A549 (cell line): ENCODE data around the gene TDRD1. TPM values are rescaled to one million over a fixed set of nuclear protein-coding genes. Genes with fewer than 3 reads are reported as not detected.

ENCODE experiments used
- ATAC-seq, 2 experiments: fragments of 200-7000 bp in 1 of 2; fragments of >200 bp in 1 of 2; cut with Nextera tagmentation in 1 of 2; cut with Tn5 transposase in 1 of 2; 3 replicates each; pipeline versions ENCODE4 v1.8.0 to v1.9.1; 2018 to 2020; ENCODE audit warnings: mild to moderate bottlenecking in 1 of 2, moderate library complexity in 1 of 2
- CTCF ChIA-PET: fragments of 300-600 bp; sonication (Branson Sonifier 250); formaldehyde crosslinking; extraction: SDS; loops from one replicate; lab custom pipeline; 2021; ENCODE audit warnings: antibody characterized with exemption, inconsistent platforms; lab: Yijun Ruan, JAX
- POLR2A ChIA-PET: fragments of 350-600 bp; formaldehyde crosslinking; extraction: SDS; loops from one replicate; lab custom pipeline; 2021; ENCODE audit warnings: antibody characterized with exemption, inconsistent platforms; lab: Yijun Ruan, JAX
- DNase-seq, 2 experiments: peaks; one replicate each; pipeline versions ENCODE4 v3.0.0 to v3.0.0-alpha.2; 2011 to 2016; ENCODE audit warnings: low read depth in 1 of 2, low spot score in 1 of 2
- FAIRE-seq: peaks from 2 replicates; lab custom pipeline; 2011; peaks lifted over from hg19 to GRCh38; lab: Jason Lieb, UNC
- H3K27ac ChIP-seq, 2 experiments: fragments of >200 bp; sonication (Bioruptor Twin); formaldehyde crosslinking; 3 replicates each; pipeline ENCODE4 v1.5.1; 2016 to 2017
- H3K4me1 ChIP-seq: fragments of >200 bp; sonication (Bioruptor Twin); formaldehyde crosslinking; 3 replicates; pipeline ENCODE4 v1.6.1; 2016
- H3K4me2 ChIP-seq: fragments of >200 bp; sonication (Bioruptor Twin); formaldehyde crosslinking; 3 replicates; pipeline ENCODE4 v1.6.1; 2016
- H3K4me3 ChIP-seq: fragments of >200 bp; sonication (Bioruptor Twin); formaldehyde crosslinking; 3 replicates; pipeline ENCODE4 v1.5.1; 2016
- H3K9me3 ChIP-seq: fragments of >200 bp; sonication (Bioruptor Twin); formaldehyde crosslinking; 3 replicates; pipeline ENCODE4 v1.6.1; 2016
- CBX8 ChIP-seq: fragments of 200-600 bp; sonication (generic); IDR thresholded peaks from 2 replicates; pipeline ENCODE4 v1.6.1; 2016
- CHD2 ChIP-seq: fragments of 150-350 bp; IDR thresholded peaks from 2 replicates; pipeline ENCODE4 v1.6.1; 2014; ENCODE audit warnings: low read length; ENCODE audit not compliant: partially characterized antibody
- CHD4 ChIP-seq: fragments of 200-600 bp; sonication (generic); IDR thresholded peaks from 2 replicates; pipeline ENCODE4 v1.6.1; 2016; ENCODE audit warnings: antibody characterized with exemption, mild to moderate bottlenecking, borderline replicate concordance
- EHF ChIP-seq: fragments of 250-450 bp; sonication (Bioruptor Pico); IDR thresholded peaks from 2 replicates; pipeline ENCODE4 v1.5.0; 2020; ENCODE audit warnings: mild to moderate bottlenecking
- EHMT2 ChIP-seq: fragments of 200-600 bp; sonication (generic); IDR thresholded peaks from 2 replicates; pipeline ENCODE4 v1.6.1; 2016; ENCODE audit warnings: antibody characterized with exemption, low read depth, mild to moderate bottlenecking, moderate library complexity
- FOSL2 ChIP-seq, 2 experiments: fragments of 450-650 bp in 1 of 2; fragments of >200 bp in 1 of 2; sonication (Bioruptor Twin) in 1 of 2; formaldehyde crosslinking; IDR thresholded peaks; 2 replicates each; pipeline versions ENCODE4 v1.5.0 to v1.6.1; 2016 to 2020; ENCODE audit warnings: mild to moderate bottlenecking in 1 of 2, moderate library complexity in 1 of 2
- FOXS1 ChIP-seq: fragments of 250-450 bp; sonication (Bioruptor Pico); IDR thresholded peaks from 2 replicates; pipeline ENCODE4 v1.5.0; 2020; ENCODE audit warnings: mild to moderate bottlenecking, moderate library complexity
- HEYL ChIP-seq: fragments of 250-450 bp; sonication (Bioruptor Pico); IDR thresholded peaks from 2 replicates; pipeline ENCODE4 v1.8.0; 2021; ENCODE audit warnings: mild to moderate bottlenecking, moderate library complexity
- POLR2A ChIP-seq: IDR thresholded peaks from 2 replicates; pipeline ENCODE4 v1.6.1; 2012; ENCODE audit warnings: mild to moderate bottlenecking, low read length
- RAD21 ChIP-seq, 2 experiments: fragments of >200 bp in 1 of 2; sonication (Bioruptor Twin) in 1 of 2; formaldehyde crosslinking in 1 of 2; IDR thresholded peaks in 1 of 2; conservative IDR thresholded peaks in 1 of 2; 2 replicates in 1 of 2; 3 replicates in 1 of 2; pipeline ENCODE4 v1.6.1; 2012 to 2018; ENCODE audit warnings: inconsistent platforms in 1 of 2
- RARB ChIP-seq: fragments of 250-450 bp; sonication (Bioruptor Pico); IDR thresholded peaks from 2 replicates; pipeline ENCODE4 v1.8.0; 2021; ENCODE audit warnings: mild to moderate bottlenecking, moderate library complexity
- ZC3H11A ChIP-seq: fragments of 450-650 bp; IDR thresholded peaks from 2 replicates; pipeline ENCODE4 v1.6.1; 2014; ENCODE audit warnings: antibody characterized with exemption, mild to moderate bottlenecking
- ZSCAN20 ChIP-seq: fragments of 250-450 bp; sonication (Bioruptor Pico); IDR thresholded peaks from 2 replicates; pipeline ENCODE4 v1.8.0; 2022; ENCODE audit warnings: mild to moderate bottlenecking, moderate library complexity
- WGBS: methylation state at CpG from one replicate; pipeline ENCODE4 v1.1.6; 2017; ENCODE audit errors: missing lambda C conversion rate; 5-methylcytosine and 5-hydroxymethylcytosine counted together
- polyA plus RNA-seq, 4 experiments: library from polyadenylated mRNA; depleted of rRNA in 3 of 4; stranded (reverse); fragments of >200 nt; fragmentation: RNase III in 1 of 4; extraction: RNeasy Plus Mini Kit Qiagen cat#74134 plus additional on column Dnase treatment in 1 of 4; gene quantifications; 2 replicates in 3 of 4; 3 replicates in 1 of 4; pipeline ENCODE4 v1.2.3, GENCODE V29; 2011 to 2017
- TF ChIP-seq, protein P1 (sequence below): fragments of 200-600 bp; sonication (generic); IDR thresholded peaks from 2 replicates; pipeline ENCODE4 v1.6.1; 2016; ENCODE audit warnings: antibody characterized with exemption, mild to moderate bottlenecking, moderate library complexity
- TF ChIP-seq, protein P2 (sequence below): fragments of 250-450 bp; sonication (Bioruptor Pico); IDR thresholded peaks from 2 replicates; pipeline ENCODE4 v1.5.0; 2021; ENCODE audit warnings: mild to moderate bottlenecking, moderate library complexity, borderline replicate concordance
- TF ChIP-seq, protein P3 (sequence below): fragments of 450-650 bp; IDR thresholded peaks from 2 replicates; pipeline ENCODE4 v1.6.1; 2014; ENCODE audit warnings: antibody characterized with exemption
- TF ChIP-seq, protein P4 (sequence below): IDR thresholded peaks from 2 replicates; pipeline ENCODE4 v1.6.1; 2012

The TDRD1 gene
- polyA plus RNA-seq, 2 of the 4 experiments (the other 2 are of a cell fraction): not detected

DNA sequence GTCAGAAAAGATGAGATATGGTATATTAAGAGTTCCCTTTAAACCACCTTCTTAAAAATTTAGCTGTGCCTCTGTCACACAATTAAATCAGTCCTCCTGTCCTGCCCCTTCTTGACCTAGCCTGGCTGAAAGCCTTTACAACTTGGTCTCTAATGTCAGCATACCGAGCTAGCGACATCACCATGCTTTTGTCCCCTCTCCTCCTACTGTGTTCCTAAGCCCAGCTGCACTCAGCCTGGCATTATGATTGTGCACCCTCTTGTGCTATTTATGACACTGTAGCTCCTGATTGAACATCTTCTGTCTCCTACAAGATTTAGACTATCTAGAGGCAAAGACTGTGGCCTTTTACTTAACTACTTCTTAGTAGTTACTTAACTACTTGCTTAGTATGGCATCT is 29.2 kb downstream of the TDRD1 start:
- 94% methylated on average over 2 of the region's 2 CpGs for WGBS
- FAIRE-seq (no peak), ATAC-seq (no peak), DNase-seq (no peak)
- Histone ChIP-seq H3K4me1 (no peaks in the 10 kb centered on the region), H3K27ac (no peak overlapping the region), H3K4me2 (no peak overlapping the region), H3K4me3 (no peak overlapping the region), H3K9me3 (no peaks in the 10 kb centered on the region)
- TF ChIP-seq, protein P1, sequence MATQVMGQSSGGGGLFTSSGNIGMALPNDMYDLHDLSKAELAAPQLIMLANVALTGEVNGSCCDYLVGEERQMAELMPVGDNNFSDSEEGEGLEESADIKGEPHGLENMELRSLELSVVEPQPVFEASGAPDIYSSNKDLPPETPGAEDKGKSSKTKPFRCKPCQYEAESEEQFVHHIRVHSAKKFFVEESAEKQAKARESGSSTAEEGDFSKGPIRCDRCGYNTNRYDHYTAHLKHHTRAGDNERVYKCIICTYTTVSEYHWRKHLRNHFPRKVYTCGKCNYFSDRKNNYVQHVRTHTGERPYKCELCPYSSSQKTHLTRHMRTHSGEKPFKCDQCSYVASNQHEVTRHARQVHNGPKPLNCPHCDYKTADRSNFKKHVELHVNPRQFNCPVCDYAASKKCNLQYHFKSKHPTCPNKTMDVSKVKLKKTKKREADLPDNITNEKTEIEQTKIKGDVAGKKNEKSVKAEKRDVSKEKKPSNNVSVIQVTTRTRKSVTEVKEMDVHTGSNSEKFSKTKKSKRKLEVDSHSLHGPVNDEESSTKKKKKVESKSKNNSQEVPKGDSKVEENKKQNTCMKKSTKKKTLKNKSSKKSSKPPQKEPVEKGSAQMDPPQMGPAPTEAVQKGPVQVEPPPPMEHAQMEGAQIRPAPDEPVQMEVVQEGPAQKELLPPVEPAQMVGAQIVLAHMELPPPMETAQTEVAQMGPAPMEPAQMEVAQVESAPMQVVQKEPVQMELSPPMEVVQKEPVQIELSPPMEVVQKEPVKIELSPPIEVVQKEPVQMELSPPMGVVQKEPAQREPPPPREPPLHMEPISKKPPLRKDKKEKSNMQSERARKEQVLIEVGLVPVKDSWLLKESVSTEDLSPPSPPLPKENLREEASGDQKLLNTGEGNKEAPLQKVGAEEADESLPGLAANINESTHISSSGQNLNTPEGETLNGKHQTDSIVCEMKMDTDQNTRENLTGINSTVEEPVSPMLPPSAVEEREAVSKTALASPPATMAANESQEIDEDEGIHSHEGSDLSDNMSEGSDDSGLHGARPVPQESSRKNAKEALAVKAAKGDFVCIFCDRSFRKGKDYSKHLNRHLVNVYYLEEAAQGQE: no peak
- TF ChIP-seq CHD4 (no peak), RARB (no peak), ZSCAN20 (CRISPR knock-in tag) (no peak), FOSL2 (IDR thresholded peaks at IDR 0.05) (no peak), FOSL2 (CRISPR knock-in tag; IDR thresholded peaks at IDR 0.05) (no peak), EHMT2 (no peak), CHD2 (no peak), FOXS1 (CRISPR knock-in tag) (no peak), HEYL (CRISPR knock-in tag) (no peak), EHF (no peak), ZC3H11A (no peak), POLR2A (no peak), RAD21 (conservative IDR thresholded peaks at IDR 0.05 in 1 of 2, IDR thresholded peaks at IDR 0.05 in 1 of 2) (no peak)
- TF ChIP-seq, protein P2, sequence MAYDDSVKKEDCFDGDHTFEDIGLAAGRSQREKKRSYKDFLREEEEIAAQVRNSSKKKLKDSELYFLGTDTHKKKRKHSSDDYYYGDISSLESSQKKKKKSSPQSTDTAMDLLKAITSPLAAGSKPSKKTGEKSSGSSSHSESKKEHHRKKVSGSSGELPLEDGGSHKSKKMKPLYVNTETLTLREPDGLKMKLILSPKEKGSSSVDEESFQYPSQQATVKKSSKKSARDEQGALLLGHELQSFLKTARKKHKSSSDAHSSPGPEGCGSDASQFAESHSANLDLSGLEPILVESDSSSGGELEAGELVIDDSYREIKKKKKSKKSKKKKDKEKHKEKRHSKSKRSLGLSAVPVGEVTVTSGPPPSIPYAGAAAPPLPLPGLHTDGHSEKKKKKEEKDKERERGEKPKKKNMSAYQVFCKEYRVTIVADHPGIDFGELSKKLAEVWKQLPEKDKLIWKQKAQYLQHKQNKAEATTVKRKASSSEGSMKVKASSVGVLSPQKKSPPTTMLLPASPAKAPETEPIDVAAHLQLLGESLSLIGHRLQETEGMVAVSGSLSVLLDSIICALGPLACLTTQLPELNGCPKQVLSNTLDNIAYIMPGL (CRISPR knock-in tag): no peak
- TF ChIP-seq, protein P3, sequence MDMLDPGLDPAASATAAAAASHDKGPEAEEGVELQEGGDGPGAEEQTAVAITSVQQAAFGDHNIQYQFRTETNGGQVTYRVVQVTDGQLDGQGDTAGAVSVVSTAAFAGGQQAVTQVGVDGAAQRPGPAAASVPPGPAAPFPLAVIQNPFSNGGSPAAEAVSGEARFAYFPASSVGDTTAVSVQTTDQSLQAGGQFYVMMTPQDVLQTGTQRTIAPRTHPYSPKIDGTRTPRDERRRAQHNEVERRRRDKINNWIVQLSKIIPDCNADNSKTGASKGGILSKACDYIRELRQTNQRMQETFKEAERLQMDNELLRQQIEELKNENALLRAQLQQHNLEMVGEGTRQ: no peak
- TF ChIP-seq, protein P4, sequence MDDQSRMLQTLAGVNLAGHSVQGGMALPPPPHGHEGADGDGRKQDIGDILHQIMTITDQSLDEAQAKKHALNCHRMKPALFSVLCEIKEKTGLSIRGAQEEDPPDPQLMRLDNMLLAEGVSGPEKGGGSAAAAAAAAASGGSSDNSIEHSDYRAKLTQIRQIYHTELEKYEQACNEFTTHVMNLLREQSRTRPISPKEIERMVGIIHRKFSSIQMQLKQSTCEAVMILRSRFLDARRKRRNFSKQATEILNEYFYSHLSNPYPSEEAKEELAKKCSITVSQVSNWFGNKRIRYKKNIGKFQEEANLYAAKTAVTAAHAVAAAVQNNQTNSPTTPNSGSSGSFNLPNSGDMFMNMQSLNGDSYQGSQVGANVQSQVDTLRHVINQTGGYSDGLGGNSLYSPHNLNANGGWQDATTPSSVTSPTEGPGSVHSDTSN: no peak
- ChIA-PET POLR2A (no interaction called here), CTCF (interaction anchor here (0.6 kb wide), 1 partner anchor 9 kb away, joined by 4 read pairs; no protein-coding TSS in a partner anchor)

DNA sequence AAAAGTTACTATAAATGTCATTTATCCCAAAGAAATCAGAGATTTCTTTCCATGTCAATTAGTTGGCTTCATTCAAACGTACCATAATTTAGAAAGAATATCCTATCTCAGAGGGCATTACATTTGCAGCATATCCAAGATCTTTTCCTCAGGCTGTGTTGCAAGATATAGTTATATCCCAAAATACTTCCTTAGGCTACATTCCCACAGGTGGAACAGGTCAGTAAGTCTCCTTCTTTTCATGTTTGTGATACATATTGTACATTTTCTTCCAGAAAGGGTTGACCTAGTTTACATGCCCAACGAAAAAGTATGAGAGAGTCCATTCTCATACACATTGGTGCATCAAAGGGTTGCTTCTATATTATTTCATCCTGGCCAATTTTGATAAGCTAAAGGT is 33.0 kb downstream of the TDRD1 start:
- TF ChIP-seq, protein P2 (CRISPR knock-in tag): no peak
- 0 out of 2 replicates have a peak, but pooled peaks have one; percentile 80 for TF ChIP-seq CBX8
- DNase-seq (no peak), FAIRE-seq (no peak), ATAC-seq (no peak)
- WGBS: 7% methylated on average over 2 of the region's 2 CpGs
- ChIA-PET POLR2A (no interaction called here), CTCF (no interaction called here)
- H3K9me3 ChIP-seq: no peaks in the 10 kb centered on the region
- no peak overlapping the region for H3K27ac ChIP-seq
- no peak overlapping the region for H3K4me2 ChIP-seq
- H3K4me1 ChIP-seq: no peaks in the 10 kb centered on the region
- no peak overlapping the region for H3K4me3 ChIP-seq
